GM21576 (cell line): Measurements from ENCODE around the gene PWWP2B.

Experiments
- ATAC-seq: cut with Tn5 transposase; IDR thresholded peaks from one replicate; pipeline ENCODE4 v1.9.1; 2021; ENCODE audit warnings: mild to moderate bottlenecking, moderate library complexity; ENCODE audit not compliant: unreplicated experiment

PWWP2B gene

GRCh38 chr10:132404911-132405462 lies 8.0 kb downstream of the PWWP2B start:
- no peak for ATAC-seq

GRCh38 chr10:132405463-132405991 lies 8.5 kb downstream of the PWWP2B start:
- no peak for ATAC-seq

- ATAC-seq: no peak
Measured at GRCh38 chr10:132406181-132406580, 9.2 kb downstream of the PWWP2B start.

GRCh38 chr10:132406750-132407149 lies 9.8 kb downstream of the PWWP2B start:
- no peak for ATAC-seq

- ATAC-seq: no peak
Measured at GRCh38 chr10:132407243-132407746, 10.3 kb downstream of the PWWP2B start.

- ATAC-seq: no peak
Measured at GRCh38 chr10:132407846-132408278, 10.9 kb downstream of the PWWP2B start.

- ATAC-seq: no peak
Measured at GRCh38 chr10:132408367-132408781, 11.4 kb downstream of the PWWP2B start.

GRCh38 chr10:132408823-132409666 lies 12.0 kb downstream of the PWWP2B start:
- ATAC-seq: no peak

GRCh38 chr10:132409667-132410028 lies 12.6 kb downstream of the PWWP2B start:
- no peak for ATAC-seq

GRCh38 chr10:132410056-132410778 lies 13.2 kb downstream of the PWWP2B start:
- ATAC-seq: no peak

GRCh38 chr10:132410779-132411532 lies 14.0 kb downstream of the PWWP2B start:
- no peak for ATAC-seq

GRCh38 chr10:132411561-132412253 lies 14.7 kb downstream of the PWWP2B start:
- ATAC-seq: no peak

GRCh38 chr10:132412316-132413192 lies 15.6 kb downstream of the PWWP2B start:
- ATAC-seq: no peak

GRCh38 chr10:132413226-132414205 lies 16.5 kb downstream of the PWWP2B start:
- ATAC-seq: no peak

- ATAC-seq: no peak
Measured at GRCh38 chr10:132414402-132415016, 17.5 kb downstream of the PWWP2B start.

- ATAC-seq: no peak
Measured at GRCh38 chr10:132415255-132415654, 18.3 kb downstream of the PWWP2B start.

GRCh38 chr10:132415956-132416355 lies 19.0 kb downstream of the PWWP2B start:
- no peak for ATAC-seq
